ENCODE results near the gene CLEC19A.
"Not testable (repeated sequence)": the region's sequence is repeated elsewhere in the genome, so short reads cannot be mapped to it uniquely, and the experiment has no call there.

CLEC19A gene

DNA sequence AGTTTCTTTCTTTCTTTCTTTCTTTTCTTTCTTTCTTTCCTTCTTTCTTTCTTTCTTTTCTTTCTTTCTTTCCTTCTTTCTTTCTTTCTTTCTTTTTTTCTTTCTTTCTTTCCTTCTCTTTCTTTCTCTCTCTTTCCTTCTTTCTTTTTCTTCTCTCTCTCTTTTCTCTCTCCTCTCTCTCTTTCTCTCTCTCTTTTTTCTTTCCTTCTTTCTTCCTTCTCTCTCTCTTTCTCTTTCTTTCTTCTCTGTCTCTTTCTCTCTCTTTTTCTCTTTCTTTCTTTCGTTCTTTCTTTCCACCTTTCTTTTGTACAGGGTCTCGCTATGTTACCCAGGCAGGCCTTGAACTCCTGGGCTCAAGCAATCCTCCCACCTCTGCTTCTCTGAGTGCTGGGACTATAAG lies 35.7 kb downstream of the CLEC19A start:
- not testable (repeated sequence) for H3K4me3 ChIP-seq (ENCODE audit: low read depth, low read length)

DNA sequence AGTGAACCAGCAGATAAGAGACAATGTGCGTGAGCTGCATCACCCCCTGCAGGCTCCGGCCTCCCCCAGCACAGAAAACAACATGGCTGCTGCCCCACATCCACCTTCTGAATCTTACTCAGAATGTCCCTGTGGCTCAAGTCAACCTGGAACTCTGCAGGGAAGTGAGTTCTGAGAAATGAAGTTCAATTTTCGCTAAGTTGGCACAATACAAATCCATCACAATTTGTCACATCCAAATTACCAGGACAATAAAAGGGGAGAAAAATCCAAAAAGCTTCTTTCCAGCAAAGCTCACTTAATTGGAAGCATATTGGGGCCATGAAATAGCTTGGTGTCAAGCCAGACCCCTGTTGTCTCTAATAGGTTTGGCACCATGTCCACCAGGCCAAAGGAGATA lies 38.1 kb downstream of the CLEC19A start:
- H3K4me3 ChIP-seq (ENCODE audit: low read depth, low read length), result no peak overlapping the region

DNA sequence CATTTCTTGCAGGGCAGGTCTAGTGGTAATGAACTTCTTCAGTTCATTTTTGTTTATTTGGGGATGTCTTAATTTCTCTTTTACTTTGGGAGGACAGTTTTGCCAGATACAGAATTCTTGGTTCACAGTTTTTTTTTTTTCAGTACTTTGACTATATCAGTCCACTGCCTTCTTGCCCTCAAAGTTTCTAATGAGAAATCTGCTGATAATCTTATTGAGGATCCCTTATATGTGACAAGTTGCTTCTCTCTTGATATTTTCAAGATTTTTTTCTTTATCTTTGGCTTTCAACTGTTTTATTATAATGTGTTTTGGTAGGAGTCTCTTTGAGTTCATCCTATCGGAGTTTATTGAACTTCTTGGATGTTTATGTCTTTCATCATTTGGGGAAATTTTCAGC lies 42.8 kb downstream of the CLEC19A start:
- no peak overlapping the region for H3K4me3 ChIP-seq (ENCODE audit: low read depth, low read length)

DNA sequence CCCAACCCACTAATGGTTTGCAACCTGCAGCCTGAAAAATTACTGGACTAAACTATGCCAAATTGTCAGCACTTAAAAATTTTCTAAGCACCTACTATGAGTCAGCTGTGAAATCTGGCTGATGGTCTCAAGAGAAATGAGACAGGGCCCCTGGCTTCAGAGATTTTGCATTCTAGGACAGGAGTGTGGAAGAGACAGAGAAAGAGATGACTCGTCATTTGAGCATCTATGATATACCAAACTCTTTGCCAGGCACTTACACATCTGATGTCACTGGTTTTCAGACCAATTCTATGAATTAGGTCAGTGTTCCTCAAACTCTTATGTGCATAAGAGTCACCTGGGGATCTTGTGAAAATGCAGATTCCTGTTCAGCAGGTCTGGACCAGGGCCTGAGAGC lies 44.4 kb downstream of the CLEC19A start:
- no peak overlapping the region for H3K4me3 ChIP-seq (ENCODE audit: low read depth, low read length)

DNA sequence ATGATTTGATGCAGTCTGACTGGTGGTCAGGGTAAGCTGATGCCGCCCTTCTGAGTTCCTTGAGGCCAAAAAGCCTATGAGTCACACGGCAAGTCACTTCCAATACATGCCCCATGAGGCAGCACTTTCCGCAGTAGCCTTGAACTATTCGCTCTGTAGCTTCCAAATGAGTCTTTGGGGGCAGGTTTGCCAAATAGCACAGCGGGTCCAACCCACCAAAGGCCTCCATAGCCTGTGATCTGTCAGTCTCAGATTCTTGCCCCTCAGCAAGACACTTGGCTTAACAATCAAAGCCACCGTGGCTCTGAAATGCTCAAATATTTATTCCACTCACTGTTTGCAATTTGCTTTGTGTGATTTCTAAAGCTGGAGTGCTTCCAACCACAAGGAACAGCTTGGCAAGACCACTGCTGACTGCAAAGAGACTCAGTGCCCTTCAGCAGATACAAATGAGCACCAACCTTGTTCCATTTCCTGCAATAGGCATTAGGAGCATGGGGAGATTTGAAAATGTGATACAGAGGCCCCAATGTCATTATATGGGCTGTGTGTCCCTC lies 45.4 kb downstream of the CLEC19A start:
- no peak overlapping the region for H3K4me3 ChIP-seq (ENCODE audit: low read depth, low read length)

DNA sequence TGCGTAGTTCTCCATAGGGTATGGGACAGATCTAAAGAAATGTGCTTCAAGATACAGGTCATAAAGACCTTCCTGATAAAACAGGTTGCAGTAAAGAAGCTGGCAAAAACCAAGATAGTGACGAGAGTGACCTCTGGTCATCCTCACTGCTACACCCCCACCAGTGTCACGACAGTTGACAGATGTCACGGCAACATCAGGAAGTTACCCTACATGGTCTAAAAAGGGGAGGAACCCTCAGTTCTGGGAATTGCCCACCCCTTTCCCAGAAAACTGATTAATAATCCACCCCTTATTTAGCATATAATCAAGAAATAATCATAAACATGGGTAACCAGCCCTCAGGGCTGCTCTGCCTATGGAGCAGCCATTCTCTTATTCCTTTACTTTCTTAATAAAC lies 46.3 kb downstream of the CLEC19A start:
- no peak overlapping the region for H3K4me3 ChIP-seq (ENCODE audit: low read depth, low read length)

DNA sequence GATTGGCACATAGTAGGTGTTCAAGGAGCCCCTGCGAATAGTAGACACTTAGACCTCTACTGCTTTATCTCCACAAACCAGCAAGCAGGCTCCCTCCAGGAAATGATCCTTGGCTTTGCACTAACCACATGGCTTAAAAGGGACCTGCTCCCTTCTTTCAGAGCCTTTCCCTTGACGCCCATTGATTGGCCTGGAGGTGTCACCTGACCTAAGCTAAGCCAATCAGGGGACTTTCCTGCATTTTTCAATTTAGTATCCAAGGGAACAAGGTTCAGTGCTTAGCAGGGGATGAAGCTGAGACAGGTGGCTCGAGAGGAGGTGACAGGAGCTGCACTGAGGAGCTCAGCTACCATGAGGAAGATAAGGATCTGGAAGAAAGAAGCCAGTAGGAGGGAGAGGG lies 52.8 kb downstream of the CLEC19A start:
- H3K4me3 ChIP-seq (ENCODE audit: low read depth, low read length), result no peak overlapping the region

DNA sequence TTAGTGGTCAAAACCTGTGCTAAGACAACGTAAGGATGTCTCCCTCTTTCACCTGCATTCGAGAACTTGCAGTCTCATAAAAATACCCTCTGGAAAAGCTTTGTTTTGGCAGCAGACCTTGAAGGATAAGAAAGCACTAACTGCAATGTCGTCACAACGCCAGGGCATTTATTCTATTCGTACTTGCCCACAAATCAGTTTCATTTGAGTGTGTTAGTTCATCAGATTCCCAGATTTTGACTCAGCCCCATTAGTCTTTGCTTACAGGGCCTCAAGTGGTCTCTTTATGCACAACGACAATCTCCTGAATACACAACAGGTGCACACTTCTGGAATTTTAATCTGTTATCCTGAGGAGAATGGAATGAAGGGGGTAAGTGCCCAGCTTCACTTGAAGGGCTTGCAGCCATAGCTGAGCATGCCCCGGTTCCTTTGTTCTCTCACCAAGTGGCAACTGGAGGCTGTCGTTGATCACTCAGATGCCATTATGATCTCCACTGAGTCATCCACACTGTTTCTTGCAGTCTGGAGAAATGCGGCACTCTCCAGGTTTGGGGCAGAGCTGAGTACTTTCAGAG lies 58.8 kb downstream of the CLEC19A start:
- no peak overlapping the region for H3K4me3 ChIP-seq (ENCODE audit: low read depth, low read length)

DNA sequence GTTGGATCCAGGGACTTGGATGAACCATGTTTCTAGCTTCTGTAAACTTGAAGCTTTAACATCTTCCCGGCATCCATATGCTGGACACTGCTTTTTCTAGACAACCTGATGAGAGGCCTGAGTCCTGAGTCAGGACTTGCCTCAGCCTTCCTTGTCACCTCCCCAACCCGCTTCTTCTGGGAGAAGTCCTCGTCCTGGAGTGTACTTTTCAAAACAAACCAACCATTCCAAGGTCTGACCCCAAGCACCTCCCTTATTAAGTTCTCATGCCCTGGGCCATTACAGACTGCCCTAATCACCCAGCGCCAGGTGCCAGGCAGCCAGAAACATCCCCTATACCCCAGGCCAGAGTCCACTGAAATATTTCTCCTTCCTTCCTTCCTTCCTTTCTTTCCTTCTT lies 59.4 kb downstream of the CLEC19A start:
- no peak overlapping the region for H3K4me3 ChIP-seq (ENCODE audit: low read depth, low read length)

DNA sequence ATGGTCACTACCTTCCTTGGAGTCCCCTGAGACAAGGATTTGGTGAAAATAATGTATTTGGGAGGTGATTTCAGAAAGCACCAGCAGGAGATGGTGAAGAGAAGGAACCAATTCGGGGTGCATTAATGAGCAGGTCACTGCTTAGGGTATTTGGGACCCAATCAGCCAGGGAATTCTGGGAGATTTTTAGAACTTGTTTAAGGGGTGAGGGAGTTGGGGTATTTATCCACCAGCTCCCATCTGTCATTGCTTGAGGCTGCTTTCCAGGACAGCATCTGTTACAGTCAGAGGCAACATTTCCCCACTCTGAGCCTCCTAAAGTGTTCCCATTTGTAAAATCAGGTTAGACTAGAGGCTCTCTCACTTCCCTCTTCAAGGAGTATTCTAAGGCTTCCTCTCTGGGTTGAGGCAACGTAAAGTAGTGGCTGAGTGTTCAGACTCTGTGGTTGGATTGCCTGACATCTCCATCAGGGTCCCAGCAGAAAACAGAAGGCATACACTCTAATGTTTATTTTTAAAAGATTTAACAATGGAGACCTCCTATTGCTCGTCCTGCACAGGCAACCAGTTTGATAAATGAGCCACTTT lies 60.9 kb downstream of the CLEC19A start:
- H3K4me3 ChIP-seq (ENCODE audit: low read depth, low read length), result no peak overlapping the region

DNA sequence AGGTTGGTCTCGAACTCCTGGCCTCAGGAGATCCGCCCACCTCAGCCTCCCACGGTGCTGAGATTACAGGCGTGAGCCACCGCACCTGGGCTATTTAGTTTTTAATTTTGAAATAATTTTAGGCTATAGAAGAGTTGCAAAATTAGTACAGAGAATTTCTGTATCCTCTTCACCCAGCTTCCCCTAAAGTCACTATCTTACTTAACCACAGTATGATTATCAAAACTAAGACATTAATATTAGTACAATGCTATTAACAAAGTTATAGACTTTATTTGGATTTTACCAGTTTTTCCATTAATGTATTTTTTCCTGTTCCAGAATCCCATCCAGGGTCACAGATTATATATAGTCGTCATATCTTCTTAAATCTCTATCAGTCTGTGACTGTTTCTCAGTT lies 62.6 kb downstream of the CLEC19A start:
- no peak overlapping the region for H3K4me3 ChIP-seq (ENCODE audit: low read depth, low read length)

DNA sequence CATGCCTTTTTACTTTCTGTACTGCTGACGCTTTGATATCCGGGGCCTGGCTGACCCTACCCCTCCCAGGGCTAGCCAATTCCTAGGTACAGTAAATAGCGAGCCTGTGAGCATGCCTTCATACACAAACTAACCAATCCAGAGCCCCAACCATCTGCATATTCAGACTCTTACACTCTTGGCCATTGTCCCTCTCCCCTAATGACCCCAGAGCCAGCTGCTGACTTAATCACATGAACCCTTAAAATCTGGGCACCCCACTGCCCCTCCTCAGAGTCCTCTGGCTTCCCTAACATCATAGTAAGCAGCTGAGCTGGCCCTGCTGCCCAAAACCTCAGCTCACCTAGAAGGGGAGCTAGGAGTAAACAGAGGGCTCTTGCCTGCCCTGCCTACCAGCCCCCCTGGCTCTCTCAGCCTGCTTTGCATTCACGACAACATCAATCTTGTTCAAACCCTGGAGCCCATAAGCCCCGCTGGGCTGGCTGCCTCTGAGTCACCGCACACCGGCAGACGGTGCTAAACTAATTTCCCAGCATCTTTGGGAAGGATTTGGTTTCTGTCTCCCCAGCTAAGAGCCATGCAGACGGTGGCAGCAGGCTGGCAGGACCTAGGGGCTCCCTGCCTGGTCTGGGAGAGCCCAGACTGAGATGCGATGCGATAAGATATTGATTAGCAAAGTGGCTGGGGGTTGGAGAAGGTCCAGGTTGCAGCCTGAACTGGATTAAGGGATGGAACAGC lies 63.2 kb downstream of the CLEC19A start:
- H3K4me3 ChIP-seq (ENCODE audit: low read depth, low read length), result no peak overlapping the region

DNA sequence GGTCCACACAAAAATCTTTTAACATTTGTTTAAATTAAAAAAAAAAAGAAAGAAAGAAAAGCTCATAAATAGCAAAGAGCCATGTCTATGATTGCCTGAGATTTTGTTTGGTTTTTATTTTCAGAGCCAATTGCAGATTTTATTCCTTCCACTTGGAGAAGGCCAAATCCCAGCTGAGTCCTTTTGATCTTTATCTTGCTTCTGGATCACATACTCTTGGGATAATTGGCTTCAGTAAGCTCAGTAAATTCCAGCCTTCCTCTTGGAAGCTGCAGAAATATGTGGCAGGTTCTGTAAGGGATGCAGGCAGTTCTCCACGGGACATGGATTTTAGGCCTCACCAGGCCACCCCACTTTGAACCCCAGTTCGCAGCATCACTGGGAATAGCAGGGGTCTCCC lies 68.8 kb downstream of the CLEC19A start:
- H3K4me3 ChIP-seq (ENCODE audit: low read depth, low read length), result no peak overlapping the region

DNA sequence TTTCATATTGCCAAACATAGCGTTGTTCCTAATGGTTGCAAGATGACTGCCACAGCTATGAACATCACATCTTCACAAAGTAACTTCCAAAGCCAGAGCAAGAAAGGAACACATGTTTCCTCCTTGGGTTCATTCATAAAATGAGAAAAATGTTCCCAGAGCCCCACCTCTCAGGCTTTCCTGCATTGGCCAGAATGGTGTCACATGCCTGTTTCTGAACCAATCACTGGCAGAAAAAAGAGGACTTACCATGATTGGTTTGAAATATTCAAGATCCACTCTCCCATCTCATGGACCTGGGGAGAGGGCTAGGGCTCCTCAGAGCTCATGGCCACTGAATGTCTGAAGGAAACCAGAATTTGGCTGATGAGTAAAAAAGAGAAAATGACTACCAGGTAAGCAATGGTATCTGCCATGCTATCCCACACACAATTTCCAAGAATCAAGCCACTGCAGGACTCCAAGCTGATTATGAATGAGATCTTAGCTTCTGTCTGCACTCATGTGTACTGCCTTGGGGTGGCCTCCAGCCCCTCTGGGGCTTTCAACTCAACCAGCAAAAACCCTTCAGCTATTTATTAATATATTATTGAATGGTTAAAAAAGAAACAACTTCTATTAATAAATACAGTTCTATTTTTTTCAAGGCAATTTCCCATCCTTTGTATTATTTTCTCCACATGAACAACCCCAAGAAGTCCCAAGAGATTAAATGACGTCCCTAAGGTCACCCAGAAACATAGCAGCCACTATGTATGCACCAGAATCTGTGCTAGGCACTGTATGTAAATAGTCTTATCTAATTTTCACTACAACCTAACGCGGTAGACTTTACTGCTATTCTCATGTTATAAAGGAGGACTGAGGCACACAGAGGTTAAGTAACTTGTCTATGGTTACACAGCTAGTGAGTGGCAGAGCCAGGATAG lies 70.8 kb downstream of the CLEC19A start:
- no peak overlapping the region for H3K4me3 ChIP-seq (ENCODE audit: low read depth, low read length)

DNA sequence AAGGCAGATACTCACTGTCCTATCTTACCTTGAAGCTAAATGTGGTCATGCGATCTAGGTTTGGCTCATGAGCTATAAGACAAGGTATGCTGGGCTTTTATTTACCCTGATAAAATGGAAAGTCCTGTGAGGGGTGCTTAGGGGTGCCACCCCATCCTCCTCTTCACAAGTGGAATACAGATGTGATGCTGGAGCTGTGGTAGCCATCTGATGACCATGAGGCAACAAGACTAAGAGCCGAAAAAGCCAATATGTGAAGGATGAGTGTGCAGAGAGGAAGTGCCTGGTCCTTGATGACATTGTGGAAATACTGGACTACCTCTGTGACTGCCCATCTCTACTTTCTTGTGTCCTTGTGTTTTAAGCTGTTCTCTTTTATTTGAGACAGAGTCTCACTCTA lies 74.0 kb downstream of the CLEC19A start:
- no peak overlapping the region for H3K4me3 ChIP-seq (ENCODE audit: low read depth, low read length)
